OCI-LY3 (cell line): Measurements from ENCODE around the gene STAT5A.
A peak's percentile ranks its signal among the peaks of the same experiment; 100 is the strongest.

Experiments used
- H2AFZ ChIP-seq: fragments of 200-600, 300-600 bp; shearing (Covaris generic); 2 replicates; pipeline ENCODE4 v1.6.0; 2014; ENCODE audit warnings: antibody characterized with exemption, low read depth, low read length
- H3K27ac ChIP-seq: fragments of 200-600, 300-600 bp; sonication (generic); 2 replicates; pipeline ENCODE4 v1.5.1; 2014; ENCODE audit warnings: mild to moderate bottlenecking, low read length, moderate library complexity, mixed read lengths
- H3K27me3 ChIP-seq: fragments of 200-600, 300-600 bp; sonication (generic); 2 replicates; pipeline ENCODE4 v1.6.1; 2014; ENCODE audit warnings: low read depth, low read length, mixed read lengths
- H3K36me3 ChIP-seq: fragments of 200-600, 300-600 bp; sonication (generic); replicated peaks from 2 replicates; pipeline ENCODE3; 2014; ENCODE audit warnings: low read depth, low read length, mixed read lengths
- H3K4me1 ChIP-seq: fragments of 300-600, 200-600 bp; sonication (generic); 2 replicates; pipeline ENCODE4 v1.6.1; 2014; ENCODE audit warnings: low read length, mixed read lengths
- H3K4me2 ChIP-seq: fragments of 200-600, 300-600 bp; sonication (generic); 2 replicates; pipeline ENCODE4 v1.6.1; 2014; ENCODE audit warnings: low read length, mixed read lengths
- H3K4me3 ChIP-seq: fragments of 300-600, 200-600 bp; sonication (generic); 2 replicates; pipeline ENCODE4 v1.5.1; 2014; ENCODE audit warnings: antibody characterized with exemption, mild to moderate bottlenecking, low read length, moderate library complexity
- H3K79me2 ChIP-seq: fragments of 300-600, 200-600 bp; shearing (Covaris generic); 2 replicates; pipeline ENCODE4 v1.6.1; 2014; ENCODE audit warnings: mild to moderate bottlenecking, low read length, mixed read lengths
- H3K9ac ChIP-seq: fragments of 300-600, 200-600 bp; shearing (Covaris generic); 2 replicates; pipeline ENCODE4 v1.6.0; 2014; ENCODE audit warnings: mild to moderate bottlenecking, low read length, moderate library complexity
- H3K9me3 ChIP-seq: fragments of 200-600, 300-600 bp; shearing (Covaris generic); 2 replicates; pipeline ENCODE4 v1.6.1; 2014; ENCODE audit warnings: low read length, mixed read lengths; ENCODE audit not compliant: insufficient read depth
- H4K20me1 ChIP-seq: fragments of 200-600, 300-600 bp; sonication (generic); 2 replicates; pipeline ENCODE4 v1.6.1; 2016; ENCODE audit warnings: low read length, mixed read lengths; ENCODE audit not compliant: insufficient read depth
- CTCF ChIP-seq: fragments of 200-600, 300-600 bp; sonication (generic); IDR thresholded peaks from 2 replicates; pipeline ENCODE4 v1.5.1; 2014; ENCODE audit warnings: antibody characterized with exemption, low read length, low read depth
- EZH2phosphoT487 ChIP-seq: fragments of 200-600 bp; shearing (Covaris generic); IDR thresholded peaks from 2 replicates; pipeline ENCODE4 v1.6.1; 2018; ENCODE audit warnings: antibody characterized with exemption, mixed run types, low read depth

STAT5A gene

GRCh38 chr17:42305543-42306384, 17.5 kb downstream of the STAT5A start:
- no peaks in the 10 kb centered on the region for H3K9me3 ChIP-seq
- H3K4me1 ChIP-seq: peaks cover 19% of the 10 kb centered on the region
- no peak overlapping the region for H3K9ac ChIP-seq
- no peak overlapping the region for H3K4me3 ChIP-seq
- no peak overlapping the region for H3K4me2 ChIP-seq
- peaks cover 61% of the 10 kb centered on the region for H3K36me3 ChIP-seq
- H4K20me1 ChIP-seq: peaks cover 4% of the 10 kb centered on the region; the same call in 1 of the 2 replicates
- no peak for TF ChIP-seq EZH2phosphoT487
- TF ChIP-seq CTCF: no peak
- no peak overlapping the region for H2AFZ ChIP-seq
- H3K79me2 ChIP-seq: no peaks in the 10 kb centered on the region
- no peak overlapping the region for H3K27ac ChIP-seq
- H3K27me3 ChIP-seq: no peaks in the 10 kb centered on the region

GRCh38 chr17:42306385-42306667, 18.0 kb downstream of the STAT5A start:
- Histone ChIP-seq H3K9me3 (no peaks in the 10 kb centered on the region), H3K36me3 (peaks cover 63% of the 10 kb centered on the region)

GRCh38 chr17:42307362-42307927, 19.1 kb downstream of the STAT5A start:
- Histone ChIP-seq H3K9ac (no peak overlapping the region), H3K27ac (no peak overlapping the region), H3K4me1 (peaks cover 36% of the 10 kb centered on the region), H3K36me3 (peaks cover 60% of the 10 kb centered on the region), H3K27me3 (no peaks in the 10 kb centered on the region), H3K4me3 (no peak overlapping the region), H3K9me3 (no peaks in the 10 kb centered on the region), H2AFZ (no peak overlapping the region), H3K4me2 (no peak overlapping the region), H3K79me2 (no peaks in the 10 kb centered on the region), H4K20me1 (peaks cover 15% of the 10 kb centered on the region)
- no peak for TF ChIP-seq EZH2phosphoT487
- TF ChIP-seq CTCF: no peak

More at GRCh38 chr17:42306385-42306667, 18.0 kb downstream of the STAT5A start:
- TF ChIP-seq EZH2phosphoT487: no peak
- no peak for TF ChIP-seq CTCF
- H3K27me3 ChIP-seq: no peaks in the 10 kb centered on the region
- no peak overlapping the region for H3K9ac ChIP-seq
- peaks cover 24% of the 10 kb centered on the region for H3K4me1 ChIP-seq
- no peaks in the 10 kb centered on the region for H3K79me2 ChIP-seq
- H2AFZ ChIP-seq: no peak overlapping the region
- peaks cover 9% of the 10 kb centered on the region for H4K20me1 ChIP-seq
- no peak overlapping the region for H3K4me2 ChIP-seq
- no peak overlapping the region for H3K4me3 ChIP-seq
- H3K27ac ChIP-seq: no peak overlapping the region

GRCh38 chr17:42308446-42308845, 20.1 kb downstream of the STAT5A start:
- H2AFZ ChIP-seq: no peak overlapping the region
- no peak for TF ChIP-seq EZH2phosphoT487
- no peak for TF ChIP-seq CTCF
- no peak overlapping the region for H3K9ac ChIP-seq
- peaks cover 46% of the 10 kb centered on the region for H3K4me1 ChIP-seq
- H3K36me3 ChIP-seq: peaks cover 62% of the 10 kb centered on the region
- no peaks in the 10 kb centered on the region for H3K9me3 ChIP-seq
- no peaks in the 10 kb centered on the region for H3K27me3 ChIP-seq
- H4K20me1 ChIP-seq: peaks cover 15% of the 10 kb centered on the region
- H3K4me2 ChIP-seq: no peak overlapping the region
- H3K27ac ChIP-seq: peak overlapping the region; percentile 2; the same call in 1 of the 2 replicates
- H3K4me3 ChIP-seq: no peak overlapping the region
- H3K79me2 ChIP-seq: no peaks in the 10 kb centered on the region
